HepG2 (cell line): ENCODE results near the gene SUPT6H. TPM values are rescaled to one million over a fixed set of nuclear protein-coding genes. Genes with fewer than 3 reads are reported as not detected.

Experiments
- ATF3 ChIP-seq: sonication (generic); formaldehyde crosslinking; IDR thresholded peaks from 2 replicates; pipeline ENCODE4 v1.4.0; 2020; ENCODE audit warnings: missing genetic modification reagents
- ELF1 ChIP-seq: sonication (generic); formaldehyde crosslinking; IDR thresholded peaks from 2 replicates; pipeline ENCODE4 v1.4.0; 2020; ENCODE audit warnings: missing genetic modification reagents
- HIVEP1 ChIP-seq: sonication (generic); formaldehyde crosslinking; IDR thresholded peaks from 2 replicates; pipeline ENCODE4 v1.4.0; 2020; ENCODE audit warnings: mild to moderate bottlenecking, missing genetic modification reagents
- HMGXB4 ChIP-seq, 2 experiments: sonication (generic) in 1 of 2; formaldehyde crosslinking in 1 of 2; IDR thresholded peaks; 2 replicates each; pipeline versions ENCODE4 v1.4.0 to v1.6.1; 2018 to 2020; ENCODE audit warnings: missing genetic modification reagents in 2 of 2, borderline replicate concordance in 1 of 2, low read depth in 1 of 2, mild to moderate bottlenecking in 1 of 2, missing biosample characterization in 1 of 2
- HOXA7 ChIP-seq: sonication (generic); formaldehyde crosslinking; IDR thresholded peaks from 2 replicates; pipeline ENCODE4 v1.8.1; 2022; ENCODE audit warnings: mild to moderate bottlenecking, missing genetic modification reagents, moderate library complexity
- HOXA9 ChIP-seq: sonication (generic); formaldehyde crosslinking; IDR thresholded peaks from 2 replicates; pipeline ENCODE4 v1.8.1; 2022; ENCODE audit warnings: missing genetic modification reagents, mild to moderate bottlenecking, moderate library complexity, borderline replicate concordance
- HOXD1 ChIP-seq: sonication (generic); formaldehyde crosslinking; IDR thresholded peaks from 2 replicates; pipeline ENCODE4 v1.5.0; 2020; ENCODE audit warnings: missing genetic modification reagents
- JUN ChIP-seq: sonication (generic); formaldehyde crosslinking; IDR thresholded peaks from 2 replicates; pipeline ENCODE4 v1.4.0; 2020; ENCODE audit warnings: mild to moderate bottlenecking, missing genetic modification reagents
- MAX ChIP-seq: IDR thresholded peaks from 2 replicates; pipeline ENCODE4 v1.6.1; 2012; ENCODE audit warnings: inconsistent platforms
- MYC ChIP-seq: sonication (generic); formaldehyde crosslinking; IDR thresholded peaks from 2 replicates; pipeline ENCODE4 v1.9.0; 2021; ENCODE audit warnings: missing genetic modification reagents, borderline replicate concordance
- PLRG1 ChIP-seq: fragments of 450-650 bp; conservative IDR thresholded peaks from 2 replicates; pipeline ENCODE4 v1.6.1; 2016
- PPARG ChIP-seq: conservative IDR thresholded peaks from 2 replicates; pipeline ENCODE4 v1.6.1; 2016; ENCODE audit warnings: missing biosample characterization, missing genetic modification reagents
- SP1 ChIP-seq, 2 experiments: fragments of 450-650 bp in 1 of 2; sonication (generic) in 1 of 2; formaldehyde crosslinking in 1 of 2; IDR thresholded peaks; 2 replicates each; pipeline versions ENCODE4 v1.4.0 to v1.6.1; 2016 to 2020; ENCODE audit warnings: missing genetic modification reagents in 1 of 2
- SPEN ChIP-seq: sonication (generic); formaldehyde crosslinking; IDR thresholded peaks from 2 replicates; pipeline ENCODE4 v1.5.1; 2020; ENCODE audit warnings: low read depth, mild to moderate bottlenecking, missing genetic modification reagents
- TBL1XR1 ChIP-seq: fragments of 150-350 bp; IDR thresholded peaks from 2 replicates; pipeline ENCODE4 v1.6.1; 2014; ENCODE audit warnings: borderline replicate concordance, low read length; ENCODE audit not compliant: partially characterized antibody
- TCF7 ChIP-seq: sonication (generic); IDR thresholded peaks from 2 replicates; pipeline ENCODE4 v1.6.1; 2016; ENCODE audit warnings: antibody characterized with exemption, low read depth
- ZBTB7A ChIP-seq: sonication (generic); formaldehyde crosslinking; IDR thresholded peaks from 2 replicates; pipeline ENCODE4 v1.8.0; 2022; ENCODE audit warnings: mild to moderate bottlenecking, missing genetic modification reagents
- ZNF343 ChIP-seq: sonication (generic); formaldehyde crosslinking; IDR thresholded peaks from 2 replicates; pipeline ENCODE4 v1.4.0; 2020; ENCODE audit warnings: mild to moderate bottlenecking, missing genetic modification reagents
- ZNF441 ChIP-seq: sonication (generic); formaldehyde crosslinking; IDR thresholded peaks from 2 replicates; pipeline ENCODE4 v1.7.0; 2021; ENCODE audit warnings: missing genetic modification reagents, borderline replicate concordance
- ZNF556 ChIP-seq: sonication (generic); formaldehyde crosslinking; IDR thresholded peaks from 2 replicates; pipeline ENCODE4 v1.4.0; 2020; ENCODE audit warnings: mild to moderate bottlenecking, missing genetic modification reagents, borderline replicate concordance
- ZNF567 ChIP-seq: sonication (generic); formaldehyde crosslinking; IDR thresholded peaks from 2 replicates; pipeline ENCODE4 v1.8.1; 2023; ENCODE audit warnings: mild to moderate bottlenecking, missing genetic modification reagents, borderline replicate concordance
- polyA plus RNA-seq, 8 experiments: library from polyadenylated mRNA; depleted of rRNA in 3 of 8; stranded (reverse) in 7 of 8; unstranded in 1 of 8; fragments of >200 nt; fragmentation: Illumina TruSeq in 4 of 8; extraction: Trizol in 4 of 8; gene quantifications; 2 replicates each; pipeline versions ENCODE4 v1.2.1 to v1.2.3, GENCODE V29; 2011 to 2016; ENCODE audit warnings: low read depth in 4 of 8, missing spikeins in 1 of 8, mixed read lengths in 1 of 8; ENCODE audit not compliant: insufficient read depth in 1 of 8
- total RNA-seq, 5 experiments: library from RNA; depleted of rRNA; stranded (reverse); fragments of >200 nt; fragmentation: Illumina TruSeq; extraction: Trizol; gene quantifications; 2 replicates each; pipeline ENCODE4 v1.2.3, GENCODE V29; 2016; ENCODE audit warnings: low read depth in 1 of 5
- TF ChIP-seq, protein P1 (sequence below): sonication (generic); formaldehyde crosslinking; IDR thresholded peaks from 2 replicates; pipeline ENCODE4 v1.4.0; 2020; ENCODE audit warnings: missing genetic modification reagents

Gene SUPT6H
- total and polyA plus RNA-seq, 2 of the 13 experiments (the other 11 are each of a cell fraction or from before 2014, with no cell fraction given), result 32.7 to 39.9 TPM

DNA sequence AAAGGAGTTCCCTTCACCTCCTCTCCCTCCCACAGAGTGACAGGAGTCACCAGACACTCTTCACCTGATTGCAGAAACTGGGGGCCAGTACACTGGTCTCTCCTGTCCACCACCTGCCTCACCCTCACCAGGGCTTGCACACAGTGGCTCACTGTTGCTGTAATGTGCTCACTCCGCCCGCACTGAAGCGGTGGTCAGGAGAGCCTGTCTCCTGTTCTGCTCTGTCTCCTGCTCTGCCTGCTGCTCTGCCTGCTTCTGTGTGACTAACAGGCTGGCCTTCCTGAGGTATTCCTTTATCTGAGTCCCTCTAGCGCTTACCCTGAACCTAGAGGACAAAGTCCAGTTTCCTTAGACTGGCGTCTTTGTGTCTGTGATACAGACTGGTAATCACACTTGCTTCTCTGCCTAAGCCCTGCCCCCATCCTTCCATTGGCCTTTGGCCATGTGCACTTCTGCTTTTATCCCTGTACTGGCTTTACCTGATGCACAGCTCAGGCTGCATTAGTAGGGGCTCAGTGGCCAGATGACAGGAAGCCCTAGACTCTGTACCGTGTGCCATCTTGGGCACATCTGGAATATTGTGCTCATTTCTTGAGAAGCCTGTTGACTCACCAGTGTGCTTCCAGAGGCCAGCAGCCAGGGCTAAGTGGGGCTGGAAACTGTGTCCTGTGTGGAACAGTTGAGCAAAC lies 36.4 kb downstream of the SUPT6H start (continued):
- TF ChIP-seq MAX (peak; percentile 91), HIVEP1 (CRISPR knock-in tag) (peak; percentile 37; the same call in 1 of the 2 replicates), SP1 (IDR thresholded peaks at IDR 0.05) (no peak), SP1 (CRISPR knock-in tag; IDR thresholded peaks at IDR 0.05) (peak; percentile 39; the same call in 1 of the 2 replicates), ZNF556 (CRISPR knock-in tag) (peak; percentile 71; the same call in 1 of the 2 replicates), HOXD1 (no peak), ZNF441 (CRISPR knock-in tag) (peak; percentile 72; the same call in 1 of the 2 replicates), SPEN (CRISPR knock-in tag) (peak; percentile 61), ELF1 (peak; percentile 53), ZNF343 (CRISPR knock-in tag) (peak; percentile 43; the same call in 1 of the 2 replicates), ZNF567 (CRISPR knock-in tag) (peak; percentile 73; the same call in 1 of the 2 replicates), HOXA9 (CRISPR knock-in tag) (peak; percentile 59; the same call in 1 of the 2 replicates), PPARG (CRISPR knock-in tag) (peak; percentile 89), TBL1XR1 (peak; percentile 67), TCF7 (peak; percentile 47; the same call in 1 of the 2 replicates), HOXA7 (CRISPR knock-in tag) (no peak), HMGXB4 (CRISPR knock-in tag; IDR thresholded peaks at IDR 0.05; ENCODE audit: borderline replicate concordance in 1 of 2, low read depth in 1 of 2) (peak in 1 of 2 experiments; percentile 48; a peak in 1 of 4 replicates), MYC (CRISPR knock-in tag) (peak; percentile 93), JUN (CRISPR knock-in tag) (0 out of 2 replicates have a peak, but pooled peaks have one; percentile 19), PLRG1 (no peak), ZBTB7A (CRISPR knock-in tag) (no peak), ATF3 (CRISPR knock-in tag) (peak; percentile 12; the same call in 1 of the 2 replicates)
- TF ChIP-seq, protein P1, sequence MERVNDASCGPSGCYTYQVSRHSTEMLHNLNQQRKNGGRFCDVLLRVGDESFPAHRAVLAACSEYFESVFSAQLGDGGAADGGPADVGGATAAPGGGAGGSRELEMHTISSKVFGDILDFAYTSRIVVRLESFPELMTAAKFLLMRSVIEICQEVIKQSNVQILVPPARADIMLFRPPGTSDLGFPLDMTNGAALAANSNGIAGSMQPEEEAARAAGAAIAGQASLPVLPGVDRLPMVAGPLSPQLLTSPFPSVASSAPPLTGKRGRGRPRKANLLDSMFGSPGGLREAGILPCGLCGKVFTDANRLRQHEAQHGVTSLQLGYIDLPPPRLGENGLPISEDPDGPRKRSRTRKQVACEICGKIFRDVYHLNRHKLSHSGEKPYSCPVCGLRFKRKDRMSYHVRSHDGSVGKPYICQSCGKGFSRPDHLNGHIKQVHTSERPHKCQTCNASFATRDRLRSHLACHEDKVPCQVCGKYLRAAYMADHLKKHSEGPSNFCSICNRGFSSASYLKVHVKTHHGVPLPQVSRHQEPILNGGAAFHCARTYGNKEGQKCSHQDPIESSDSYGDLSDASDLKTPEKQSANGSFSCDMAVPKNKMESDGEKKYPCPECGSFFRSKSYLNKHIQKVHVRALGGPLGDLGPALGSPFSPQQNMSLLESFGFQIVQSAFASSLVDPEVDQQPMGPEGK, result peak; percentile 71; the same call in 1 of the 2 replicates
